ENCODE data around the gene CDKN2B. TPM values are rescaled to one million over a fixed set of nuclear protein-coding genes. Genes with fewer than 3 reads are reported as not detected.

Gene CDKN2B
- total and polyA plus RNA-seq, 2 experiments from 2014 or later = 0.29 to 0.83 TPM

DNA sequence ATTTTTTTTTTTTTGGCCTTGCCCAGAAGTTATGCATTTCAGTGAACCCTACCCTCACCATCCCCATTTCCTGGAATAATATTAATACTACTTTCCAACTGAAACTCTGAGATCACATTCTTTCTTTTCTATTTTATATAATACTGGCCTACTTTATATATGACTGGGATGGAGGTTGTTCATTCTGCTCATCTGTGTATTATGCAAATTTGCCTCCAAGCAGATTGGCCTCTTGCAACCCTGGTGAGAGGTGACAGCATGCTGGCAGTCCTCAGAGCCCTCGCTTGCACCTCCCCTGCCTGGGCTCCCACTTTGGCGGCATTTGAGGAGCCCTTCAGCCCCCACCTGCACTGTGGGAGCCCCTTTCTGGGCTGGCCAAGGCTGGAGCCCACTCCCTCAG, 50.3 kb downstream of the CDKN2B start:
- H3K9me3 Mint-ChIP-seq = no peaks in the 10 kb centered on the region; the same call in 2 of the 3 replicates
- no peak for TF ChIP-seq EZH2 (IDR thresholded peaks at IDR 0.05; ENCODE audit: low read depth, unreplicated experiment)
- no peak for TF ChIP-seq ZNF462 (CRISPR knock-in tag; IDR thresholded peaks at IDR 0.05)
- TF ChIP-seq ETS1 (IDR thresholded peaks at IDR 0.05) = no peak
- no peak for TF ChIP-seq POLR2AphosphoS5 (IDR thresholded peaks at IDR 0.05; ENCODE audit: low read depth)
- TF ChIP-seq STAT1 (IDR thresholded peaks at IDR 0.05; ENCODE audit: unreplicated experiment) = no peak
- TF ChIP-seq JUNB (IDR thresholded peaks at IDR 0.05; ENCODE audit: unreplicated experiment) = no peak
- TF ChIP-seq CREB1 (CRISPR knock-in tag; IDR thresholded peaks at IDR 0.05; ENCODE audit: low read depth) = no peak
- TF ChIP-seq ZNF331 (CRISPR knock-in tag; IDR thresholded peaks at IDR 0.05; ENCODE audit: low read depth) = no peak
- TF ChIP-seq, protein P1, sequence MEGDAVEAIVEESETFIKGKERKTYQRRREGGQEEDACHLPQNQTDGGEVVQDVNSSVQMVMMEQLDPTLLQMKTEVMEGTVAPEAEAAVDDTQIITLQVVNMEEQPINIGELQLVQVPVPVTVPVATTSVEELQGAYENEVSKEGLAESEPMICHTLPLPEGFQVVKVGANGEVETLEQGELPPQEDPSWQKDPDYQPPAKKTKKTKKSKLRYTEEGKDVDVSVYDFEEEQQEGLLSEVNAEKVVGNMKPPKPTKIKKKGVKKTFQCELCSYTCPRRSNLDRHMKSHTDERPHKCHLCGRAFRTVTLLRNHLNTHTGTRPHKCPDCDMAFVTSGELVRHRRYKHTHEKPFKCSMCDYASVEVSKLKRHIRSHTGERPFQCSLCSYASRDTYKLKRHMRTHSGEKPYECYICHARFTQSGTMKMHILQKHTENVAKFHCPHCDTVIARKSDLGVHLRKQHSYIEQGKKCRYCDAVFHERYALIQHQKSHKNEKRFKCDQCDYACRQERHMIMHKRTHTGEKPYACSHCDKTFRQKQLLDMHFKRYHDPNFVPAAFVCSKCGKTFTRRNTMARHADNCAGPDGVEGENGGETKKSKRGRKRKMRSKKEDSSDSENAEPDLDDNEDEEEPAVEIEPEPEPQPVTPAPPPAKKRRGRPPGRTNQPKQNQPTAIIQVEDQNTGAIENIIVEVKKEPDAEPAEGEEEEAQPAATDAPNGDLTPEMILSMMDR (conservative IDR thresholded peaks at IDR 0.05; ENCODE audit: low read depth in 2 of 2) = no peak
- no peak for TF ChIP-seq ZNF114 (CRISPR knock-in tag; IDR thresholded peaks at IDR 0.05)
- no peak for TF ChIP-seq REST (IDR thresholded peaks at IDR 0.05; ENCODE audit: unreplicated experiment)
- Histone ChIP-seq H3K27me3 (ENCODE audit: insufficient read depth) (peaks cover 27% of the 10 kb centered on the region), H4K20me1 (replicated peaks; ENCODE audit: insufficient read depth) (no peaks in the 10 kb centered on the region; the same call in 1 of the 2 replicates), H3K27ac (ENCODE audit: low read depth) (no peak overlapping the region), H3K4me3 (no peak overlapping the region), H3K79me2 (replicated peaks; ENCODE audit: insufficient read depth) (no peaks in the 10 kb centered on the region), H2AFZ (no peak overlapping the region), H3K4me2 (no peak overlapping the region), H3F3A (replicated peaks; ENCODE audit: low read depth) (no peaks in the 10 kb centered on the region), H3K36me3 (ENCODE audit: insufficient read depth) (no peaks in the 10 kb centered on the region), H3K9me2 (ENCODE audit: insufficient read depth) (no peaks in the 10 kb centered on the region), H3K4me1 (ENCODE audit: insufficient read depth) (peaks cover 3% of the 10 kb centered on the region; the same call in 1 of the 2 replicates)
- ATAC-seq (no peak), DNase-seq (ENCODE audit: low spot score) (no peak)
- H3K4me1 Mint-ChIP-seq = no peaks in the 10 kb centered on the region
- H3K36me3 Mint-ChIP-seq (ENCODE audit: low read depth) = no peaks in the 10 kb centered on the region; the same call in 2 of the 3 replicates
- peaks cover 15% of the 10 kb centered on the region for H3K27me3 Mint-ChIP-seq (ENCODE audit: insufficient read depth, low read depth, poor library complexity)
- no peak overlapping the region for H3K27ac Mint-ChIP-seq
- H3K4me3 Mint-ChIP-seq = no peak overlapping the region
